ENCODE results near the gene PYGB.

- TF ChIP-seq POLR2AphosphoS5 (IDR thresholded peaks at IDR 0.05; ENCODE audit: low read depth, low read length) (no peak), TAF1 (IDR thresholded peaks at IDR 0.05; ENCODE audit: borderline replicate concordance, insufficient read depth, low read length) (no peak), REST (IDR thresholded peaks at IDR 0.05; ENCODE audit: insufficient read depth in 1 of 2, low read depth in 2 of 2, low read length in 2 of 2) (no peak)
Measured at GRCh38 chr20:25258828-25259227, 10.9 kb downstream of the PYGB start.

All from PFSK-1 (cell line).